ENCODE data around the gene GLYATL3. TPM values are rescaled to one million over a fixed set of nuclear protein-coding genes. Genes with fewer than 3 reads are reported as not detected.

The GLYATL3 gene
- polyA plus RNA-seq, 2 donors = not detected

DNA sequence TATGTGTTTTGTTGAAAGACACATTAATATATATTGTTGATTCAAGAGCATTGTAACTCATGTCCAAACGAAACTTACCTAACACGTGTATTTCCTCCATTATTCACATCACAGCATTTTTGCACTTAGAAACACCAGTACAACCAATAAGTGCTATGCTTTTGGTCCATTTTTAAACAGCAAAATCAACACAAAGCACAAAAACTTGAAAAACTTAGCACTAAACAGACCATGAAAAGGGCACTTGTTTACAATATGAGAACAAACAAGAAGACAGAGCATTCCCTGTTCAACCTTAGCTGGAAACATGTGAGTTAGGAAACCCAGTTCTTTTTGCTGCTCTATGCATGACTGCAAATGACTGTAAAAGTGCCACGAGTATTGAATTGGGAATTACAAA is 9.6 kb downstream of the GLYATL3 start:
- no peaks in the 10 kb centered on the region for H3K9me3 ChIP-seq (ENCODE audit: control insufficient read depth in 2 of 2, insufficient read depth in 1 of 2, low read depth in 1 of 2, low read length in 1 of 2)
- H3K27me3 ChIP-seq (ENCODE audit: control insufficient read depth in 1 of 2, insufficient read depth in 2 of 2, low read length in 2 of 2) = no peaks in the 10 kb centered on the region
- H3K27ac ChIP-seq (ENCODE audit: low read depth in 2 of 2, low read length in 1 of 2) = no peak overlapping the region
- no peaks in the 10 kb centered on the region for H3K4me1 ChIP-seq (ENCODE audit: control insufficient read depth in 2 of 2, insufficient read depth in 2 of 2, low read length in 1 of 2)
- no peak overlapping the region for H3K4me3 ChIP-seq (ENCODE audit: low read depth in 1 of 2, low read length in 2 of 2)
- no peaks in the 10 kb centered on the region for H3K36me3 ChIP-seq (ENCODE audit: control insufficient read depth in 2 of 2, insufficient read depth in 2 of 2, low read length in 1 of 2)
- WGBS, 2 donors = 55 to 57% methylated on average over 3 of the region's 3 CpGs

DNA sequence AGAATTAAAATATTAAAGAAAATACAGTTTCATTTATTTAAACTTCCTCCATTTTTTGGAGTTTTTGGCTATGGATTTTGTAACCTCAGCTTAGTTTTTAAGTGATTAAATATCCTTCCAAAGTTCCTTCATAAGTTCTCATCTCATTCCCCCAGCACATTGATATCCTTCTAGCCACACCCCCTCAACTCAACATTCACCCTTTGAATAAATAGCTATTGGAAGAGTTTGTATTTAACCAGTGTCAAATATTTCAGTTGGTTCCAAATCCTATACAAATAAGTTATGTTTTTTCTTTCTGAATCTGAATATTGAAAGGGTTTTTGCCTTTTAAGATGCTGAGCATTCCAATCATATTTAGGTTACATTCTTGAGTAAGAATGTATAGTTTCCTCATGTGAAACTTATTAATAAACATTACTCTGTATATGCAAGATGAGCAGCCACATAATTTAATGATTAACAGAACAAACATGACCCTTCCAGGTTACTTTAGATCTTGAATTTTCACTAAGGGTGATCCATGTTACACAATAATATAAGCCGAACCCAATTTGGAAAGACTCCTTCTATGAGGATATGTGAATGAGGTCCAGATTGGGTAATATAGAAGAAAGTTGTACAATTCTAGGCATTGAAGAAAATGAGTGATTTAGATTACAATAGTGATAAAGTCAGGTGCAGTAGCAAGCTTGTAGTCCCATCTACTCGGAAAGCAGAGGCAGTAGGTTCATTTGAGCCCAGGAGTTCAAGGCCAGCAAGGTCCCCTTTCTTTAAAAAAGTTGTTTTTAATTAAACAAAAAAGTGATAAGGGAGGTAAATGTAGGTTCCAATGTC is 13.6 kb downstream of the GLYATL3 start:
- Histone ChIP-seq H3K36me3 (ENCODE audit: control insufficient read depth in 2 of 2, insufficient read depth in 2 of 2, low read length in 1 of 2) (no peaks in the 10 kb centered on the region), H3K4me3 (ENCODE audit: low read depth in 1 of 2, low read length in 2 of 2) (no peak overlapping the region), H3K4me1 (ENCODE audit: control insufficient read depth in 2 of 2, insufficient read depth in 2 of 2, low read length in 1 of 2) (no peaks in the 10 kb centered on the region), H3K27me3 (ENCODE audit: control insufficient read depth in 1 of 2, insufficient read depth in 2 of 2, low read length in 2 of 2) (no peaks in the 10 kb centered on the region), H3K9me3 (ENCODE audit: control insufficient read depth in 2 of 2, insufficient read depth in 1 of 2, low read depth in 1 of 2, low read length in 1 of 2) (no peaks in the 10 kb centered on the region), H3K27ac (ENCODE audit: low read depth in 2 of 2, low read length in 1 of 2) (no peak overlapping the region)
- WGBS, 2 donors = 59 to 82% methylated on average over 2 of the region's 2 CpGs

DNA sequence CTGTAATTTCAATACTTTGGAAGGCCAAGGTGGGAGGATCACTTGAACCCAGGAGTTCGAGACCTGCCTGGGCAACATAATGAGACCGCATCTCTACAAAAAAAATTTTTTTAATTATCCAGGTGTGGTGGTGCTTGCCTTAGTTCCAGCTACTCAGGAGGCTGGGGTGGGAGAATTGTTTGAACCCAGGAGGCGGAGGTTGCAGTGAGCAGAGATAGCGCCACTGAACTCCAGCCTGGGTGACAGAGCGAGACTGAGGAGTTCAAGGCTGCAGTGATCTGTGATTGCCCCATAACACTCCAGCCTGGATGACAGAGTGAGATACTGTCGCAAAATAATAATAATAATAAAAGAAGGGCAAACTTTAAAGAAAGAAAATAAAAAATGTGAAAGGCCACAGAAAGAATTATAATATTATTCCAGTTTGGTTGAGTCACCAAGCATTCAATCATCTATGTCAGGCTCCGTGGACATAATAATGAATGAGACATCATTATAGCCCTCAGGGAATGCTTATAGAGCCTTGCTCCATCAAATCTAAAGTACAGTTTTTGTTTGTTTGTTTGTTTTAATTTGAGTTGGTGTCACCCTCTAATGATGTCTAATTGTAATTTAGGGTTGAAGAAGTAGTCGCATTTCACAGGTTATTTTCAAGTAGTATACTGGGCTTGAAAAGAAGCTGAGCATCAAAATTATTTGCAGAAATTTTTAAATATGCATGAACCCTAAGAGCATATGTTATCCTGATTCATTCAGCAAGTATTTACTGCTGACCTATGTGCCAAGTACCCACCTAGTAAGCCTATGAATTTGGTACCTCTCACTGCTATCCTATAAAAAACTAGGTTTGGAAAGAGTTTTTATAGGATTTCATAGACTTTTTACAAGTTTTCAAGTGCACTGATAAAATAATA is 15.1 kb downstream of the GLYATL3 start:
- WGBS, 2 donors = 69 to 71% methylated on average over 8 of the region's 8 CpGs
- H3K4me3 ChIP-seq (ENCODE audit: low read depth in 1 of 2, low read length in 2 of 2) = no peak overlapping the region
- H3K27me3 ChIP-seq (ENCODE audit: control insufficient read depth in 1 of 2, insufficient read depth in 2 of 2, low read length in 2 of 2) = no peaks in the 10 kb centered on the region
- H3K27ac ChIP-seq (ENCODE audit: low read depth in 2 of 2, low read length in 1 of 2) = no peak overlapping the region
- H3K36me3 ChIP-seq (ENCODE audit: control insufficient read depth in 2 of 2, insufficient read depth in 2 of 2, low read length in 1 of 2) = no peaks in the 10 kb centered on the region
- no peaks in the 10 kb centered on the region for H3K4me1 ChIP-seq (ENCODE audit: control insufficient read depth in 2 of 2, insufficient read depth in 2 of 2, low read length in 1 of 2)
- H3K9me3 ChIP-seq (ENCODE audit: control insufficient read depth in 2 of 2, insufficient read depth in 1 of 2, low read depth in 1 of 2, low read length in 1 of 2) = no peaks in the 10 kb centered on the region

DNA sequence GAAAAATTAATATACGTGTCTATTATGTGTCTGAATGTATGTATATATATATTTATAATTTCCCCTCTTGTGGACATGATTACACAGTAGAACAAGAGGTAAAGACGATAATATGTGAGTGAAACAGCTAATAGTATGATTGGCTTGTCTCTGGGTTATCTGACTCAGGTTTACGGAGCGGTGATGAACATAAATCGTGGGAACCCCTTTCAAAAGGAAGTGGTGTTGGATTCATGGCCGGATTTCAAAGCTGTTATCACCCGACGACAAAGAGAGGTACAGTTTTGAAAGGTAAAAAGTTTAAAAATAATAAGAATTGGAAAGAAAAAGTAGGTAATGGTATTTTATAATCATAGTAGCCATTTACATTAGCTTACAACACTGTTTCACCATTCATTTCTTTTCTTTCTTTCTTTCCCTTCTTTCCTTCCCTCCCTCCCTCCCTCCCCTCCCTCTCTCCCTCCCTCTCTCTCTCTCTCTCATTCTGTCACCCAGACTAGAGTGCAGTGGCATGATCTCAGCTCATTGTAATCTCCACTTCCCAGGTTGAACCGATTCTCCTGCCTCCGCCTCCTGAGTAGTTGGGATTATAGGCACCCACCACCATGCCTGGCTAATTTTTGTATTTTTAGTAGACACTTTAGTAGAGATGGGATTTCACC is 15.9 kb downstream of the GLYATL3 start:
- Histone ChIP-seq H3K4me3 (ENCODE audit: low read depth in 1 of 2, low read length in 2 of 2) (no peak overlapping the region), H3K27ac (ENCODE audit: low read depth in 2 of 2, low read length in 1 of 2) (no peak overlapping the region), H3K4me1 (ENCODE audit: control insufficient read depth in 2 of 2, insufficient read depth in 2 of 2, low read length in 1 of 2) (no peaks in the 10 kb centered on the region), H3K36me3 (ENCODE audit: control insufficient read depth in 2 of 2, insufficient read depth in 2 of 2, low read length in 1 of 2) (no peaks in the 10 kb centered on the region), H3K27me3 (ENCODE audit: control insufficient read depth in 1 of 2, insufficient read depth in 2 of 2, low read length in 2 of 2) (no peaks in the 10 kb centered on the region), H3K9me3 (ENCODE audit: control insufficient read depth in 2 of 2, insufficient read depth in 1 of 2, low read depth in 1 of 2, low read length in 1 of 2) (no peaks in the 10 kb centered on the region)
- 79 to 86% methylated on average over 10 of the region's 10 CpGs for WGBS, 2 donors

DNA sequence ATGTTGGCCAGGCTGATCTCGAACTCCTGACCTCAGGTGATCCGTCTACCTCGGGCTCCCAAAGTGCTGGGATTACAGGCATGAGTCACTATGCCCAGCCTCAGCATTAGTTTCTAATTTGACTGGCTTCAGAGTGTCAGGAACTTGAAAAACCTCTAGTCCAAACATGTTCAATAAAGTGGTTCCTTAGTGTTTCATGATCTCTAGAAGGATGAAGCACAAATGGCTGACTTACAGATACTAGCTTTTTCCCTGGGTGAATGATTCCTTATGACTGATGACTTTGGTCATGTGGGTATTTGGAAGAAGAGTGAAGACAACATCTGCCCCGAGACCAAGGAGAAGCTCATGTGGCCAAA is 16.4 kb downstream of the GLYATL3 start:
- Histone ChIP-seq H3K27me3 (ENCODE audit: control insufficient read depth in 1 of 2, insufficient read depth in 2 of 2, low read length in 2 of 2) (no peaks in the 10 kb centered on the region), H3K27ac (ENCODE audit: low read depth in 2 of 2, low read length in 1 of 2) (no peak overlapping the region), H3K9me3 (ENCODE audit: control insufficient read depth in 2 of 2, insufficient read depth in 1 of 2, low read depth in 1 of 2, low read length in 1 of 2) (no peaks in the 10 kb centered on the region), H3K4me1 (ENCODE audit: control insufficient read depth in 2 of 2, insufficient read depth in 2 of 2, low read length in 1 of 2) (no peaks in the 10 kb centered on the region), H3K4me3 (ENCODE audit: low read depth in 1 of 2, low read length in 2 of 2) (no peak overlapping the region), H3K36me3 (ENCODE audit: control insufficient read depth in 2 of 2, insufficient read depth in 2 of 2, low read length in 1 of 2) (no peaks in the 10 kb centered on the region)
- 55 to 77% methylated on average over 4 of the region's 4 CpGs for WGBS, 2 donors

DNA sequence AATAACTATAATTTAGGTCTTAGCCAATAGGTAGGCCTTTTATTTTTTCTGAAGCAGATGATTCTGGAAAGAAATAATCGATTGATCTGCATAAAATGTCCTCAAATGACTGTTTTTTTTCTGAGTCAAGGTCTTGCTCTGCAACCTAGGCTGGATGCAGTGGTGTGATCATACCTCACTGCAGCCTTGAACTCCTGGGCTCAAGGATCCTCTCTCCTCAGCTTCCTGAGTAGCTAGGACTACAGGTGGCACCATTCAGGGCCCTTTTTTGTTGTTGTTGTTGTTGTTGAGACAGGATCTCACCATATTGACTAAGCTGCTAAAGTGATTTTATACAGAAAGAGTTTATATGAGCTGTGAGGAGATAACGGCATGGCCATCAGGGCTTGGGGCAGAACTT is 18.2 kb downstream of the GLYATL3 start:
- H3K4me3 ChIP-seq (ENCODE audit: low read depth in 1 of 2, low read length in 2 of 2) = no peak overlapping the region
- no peak overlapping the region for H3K27ac ChIP-seq (ENCODE audit: low read depth in 2 of 2, low read length in 1 of 2)
- no peaks in the 10 kb centered on the region for H3K27me3 ChIP-seq (ENCODE audit: control insufficient read depth in 1 of 2, insufficient read depth in 2 of 2, low read length in 2 of 2)
- no peaks in the 10 kb centered on the region for H3K4me1 ChIP-seq (ENCODE audit: control insufficient read depth in 2 of 2, insufficient read depth in 2 of 2, low read length in 1 of 2)
- H3K36me3 ChIP-seq (ENCODE audit: control insufficient read depth in 2 of 2, insufficient read depth in 2 of 2, low read length in 1 of 2) = no peaks in the 10 kb centered on the region
- 88 to 93% methylated on average over 2 of the region's 2 CpGs for WGBS, 2 donors
- H3K9me3 ChIP-seq (ENCODE audit: control insufficient read depth in 2 of 2, insufficient read depth in 1 of 2, low read depth in 1 of 2, low read length in 1 of 2) = no peaks in the 10 kb centered on the region

DNA sequence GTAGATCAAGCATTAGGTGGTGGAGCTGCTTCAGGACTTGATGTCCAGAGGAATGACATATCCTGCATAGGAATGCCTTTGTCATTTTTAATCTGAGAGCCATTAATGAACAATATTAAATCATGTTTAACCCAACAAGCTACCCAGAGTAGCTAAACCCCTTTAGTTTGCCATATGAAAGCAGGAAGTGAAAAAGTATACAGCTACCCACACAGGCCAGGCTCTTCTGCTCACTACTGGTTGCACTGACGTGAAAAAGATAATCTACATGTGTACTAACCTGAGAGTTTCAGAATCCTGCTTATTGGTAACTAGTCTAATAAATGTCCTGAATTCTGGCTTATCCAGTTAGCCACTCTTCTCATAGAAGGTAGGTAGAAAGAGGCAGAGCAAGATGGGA is 19.9 kb downstream of the GLYATL3 start:
- Histone ChIP-seq H3K27ac (ENCODE audit: low read depth in 2 of 2, low read length in 1 of 2) (no peak overlapping the region), H3K4me3 (ENCODE audit: low read depth in 1 of 2, low read length in 2 of 2) (no peak overlapping the region), H3K36me3 (ENCODE audit: control insufficient read depth in 2 of 2, insufficient read depth in 2 of 2, low read length in 1 of 2) (no peaks in the 10 kb centered on the region), H3K9me3 (ENCODE audit: control insufficient read depth in 2 of 2, insufficient read depth in 1 of 2, low read depth in 1 of 2, low read length in 1 of 2) (no peaks in the 10 kb centered on the region), H3K4me1 (ENCODE audit: control insufficient read depth in 2 of 2, insufficient read depth in 2 of 2, low read length in 1 of 2) (no peaks in the 10 kb centered on the region), H3K27me3 (ENCODE audit: control insufficient read depth in 1 of 2, insufficient read depth in 2 of 2, low read length in 2 of 2) (no peaks in the 10 kb centered on the region)
- 85 to 87% methylated on average over 1 of the region's 1 CpG for WGBS, 2 donors

DNA sequence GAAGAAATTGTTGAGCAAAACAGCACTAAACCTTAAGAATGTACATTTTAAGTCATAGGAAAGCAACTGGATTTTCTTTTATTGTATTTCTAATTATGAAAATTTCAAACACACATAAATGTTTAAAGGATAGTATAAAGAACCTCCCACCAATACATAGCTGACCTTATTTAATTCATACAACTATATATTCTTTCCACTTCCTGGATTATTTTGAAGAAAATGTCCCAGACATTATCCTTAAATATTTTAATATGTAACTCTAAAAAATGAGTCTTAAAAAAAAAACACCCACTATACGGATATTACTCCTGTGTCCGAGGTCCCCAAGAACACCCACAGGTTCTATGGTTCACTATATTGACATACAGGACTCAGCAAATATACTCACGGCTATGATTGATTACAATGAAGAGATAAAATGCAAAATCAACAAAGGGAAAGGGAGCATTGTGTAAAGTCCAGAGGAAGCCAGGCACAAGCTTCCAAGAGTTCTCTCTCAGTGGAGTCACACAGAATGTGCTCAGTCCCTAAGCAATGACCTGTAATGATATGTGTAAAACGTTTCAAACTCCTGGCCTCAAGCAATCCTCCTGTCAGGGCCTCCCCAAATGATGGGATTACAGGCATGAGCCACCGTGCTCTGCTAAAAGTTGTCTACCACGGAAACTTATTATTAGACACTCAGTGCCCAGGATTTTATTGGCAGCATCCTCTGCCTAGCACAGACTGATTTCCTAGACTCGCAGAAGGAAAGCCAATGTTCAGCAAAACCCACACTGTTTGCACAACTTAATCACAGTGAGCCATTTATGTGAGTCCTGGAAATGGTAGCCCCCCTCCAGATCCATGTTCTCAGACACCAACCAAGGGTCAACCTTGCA is 23.2 kb downstream of the GLYATL3 start:
- Histone ChIP-seq H3K27ac (ENCODE audit: low read depth in 2 of 2, low read length in 1 of 2) (no peak overlapping the region), H3K9me3 (ENCODE audit: control insufficient read depth in 2 of 2, insufficient read depth in 1 of 2, low read depth in 1 of 2, low read length in 1 of 2) (no peaks in the 10 kb centered on the region), H3K36me3 (ENCODE audit: control insufficient read depth in 2 of 2, insufficient read depth in 2 of 2, low read length in 1 of 2) (no peaks in the 10 kb centered on the region), H3K4me1 (ENCODE audit: control insufficient read depth in 2 of 2, insufficient read depth in 2 of 2, low read length in 1 of 2) (no peaks in the 10 kb centered on the region), H3K27me3 (ENCODE audit: control insufficient read depth in 1 of 2, insufficient read depth in 2 of 2, low read length in 2 of 2) (no peaks in the 10 kb centered on the region), H3K4me3 (ENCODE audit: low read depth in 1 of 2, low read length in 2 of 2) (no peak overlapping the region)
- 63 to 76% methylated on average over 7 of the region's 7 CpGs for WGBS, 2 donors

DNA sequence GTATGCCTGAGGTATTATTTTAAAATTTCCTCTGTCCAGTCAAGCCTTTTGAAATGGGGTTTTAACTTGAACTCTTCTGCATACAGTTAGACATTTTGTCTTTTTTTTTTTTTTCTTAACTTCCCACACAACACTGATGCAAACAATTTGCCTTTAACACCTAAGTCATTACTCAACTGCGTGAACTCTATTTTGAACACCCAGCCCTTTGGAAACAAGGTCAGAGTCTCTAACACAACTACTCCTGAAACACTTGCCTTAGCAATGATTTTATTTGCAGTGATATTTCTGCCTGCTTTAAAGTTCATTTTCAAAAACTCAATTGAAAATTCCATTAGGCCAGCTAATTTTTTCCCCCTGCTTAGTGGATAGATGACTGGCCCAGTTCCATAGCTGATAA is 24.2 kb downstream of the GLYATL3 start:
- no peaks in the 10 kb centered on the region for H3K4me1 ChIP-seq (ENCODE audit: control insufficient read depth in 2 of 2, insufficient read depth in 2 of 2, low read length in 1 of 2)
- 81 to 84% methylated on average over 1 of the region's 1 CpG for whole genome bisulfite sequencing, 2 donors
- H3K27ac ChIP-seq (ENCODE audit: low read depth in 2 of 2, low read length in 1 of 2) = no peak overlapping the region
- no peak overlapping the region for H3K4me3 ChIP-seq (ENCODE audit: low read depth in 1 of 2, low read length in 2 of 2)
- H3K27me3 ChIP-seq (ENCODE audit: control insufficient read depth in 1 of 2, insufficient read depth in 2 of 2, low read length in 2 of 2) = no peaks in the 10 kb centered on the region
- H3K36me3 ChIP-seq (ENCODE audit: control insufficient read depth in 2 of 2, insufficient read depth in 2 of 2, low read length in 1 of 2) = no peaks in the 10 kb centered on the region
- H3K9me3 ChIP-seq (ENCODE audit: control insufficient read depth in 2 of 2, insufficient read depth in 1 of 2, low read depth in 1 of 2, low read length in 1 of 2) = no peaks in the 10 kb centered on the region
